HG03064 (cell line): Measurements from ENCODE around the gene NCKAP5L.
A peak's percentile ranks its signal among the peaks of the same experiment; 100 is the strongest.
"Not testable (repeated sequence)": the region's sequence is repeated elsewhere in the genome, so short reads cannot be mapped to it uniquely, and the experiment has no call there.

Experiments used
- ATAC-seq: cut with Tn5 transposase; IDR thresholded peaks from one replicate; pipeline ENCODE4 v1.9.1; 2021; ENCODE audit warnings: low read depth; ENCODE audit not compliant: unreplicated experiment

Gene NCKAP5L

GRCh38 chr12:49866859-49867569 lies 38.8 kb upstream of the NCKAP5L start:
- no peak for ATAC-seq

DNA sequence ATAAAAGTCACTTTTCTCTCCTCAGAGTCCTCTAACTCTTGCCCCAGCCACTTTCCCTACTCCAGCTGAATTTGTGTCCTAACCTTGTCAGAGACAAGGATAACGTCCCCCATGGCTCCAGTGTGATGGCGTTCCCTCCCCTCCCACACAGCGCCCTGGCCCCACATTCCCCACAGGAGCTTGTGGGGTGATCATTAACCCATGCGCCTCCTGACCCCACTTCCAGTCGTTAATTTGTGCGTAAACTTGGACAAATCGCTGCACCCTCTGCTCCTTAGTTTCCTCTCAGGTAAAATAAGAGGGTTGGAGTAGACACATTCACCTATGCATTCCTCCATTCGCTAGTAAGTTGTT lies 37.5 kb upstream of the NCKAP5L start:
- ATAC-seq, result no peak

DNA sequence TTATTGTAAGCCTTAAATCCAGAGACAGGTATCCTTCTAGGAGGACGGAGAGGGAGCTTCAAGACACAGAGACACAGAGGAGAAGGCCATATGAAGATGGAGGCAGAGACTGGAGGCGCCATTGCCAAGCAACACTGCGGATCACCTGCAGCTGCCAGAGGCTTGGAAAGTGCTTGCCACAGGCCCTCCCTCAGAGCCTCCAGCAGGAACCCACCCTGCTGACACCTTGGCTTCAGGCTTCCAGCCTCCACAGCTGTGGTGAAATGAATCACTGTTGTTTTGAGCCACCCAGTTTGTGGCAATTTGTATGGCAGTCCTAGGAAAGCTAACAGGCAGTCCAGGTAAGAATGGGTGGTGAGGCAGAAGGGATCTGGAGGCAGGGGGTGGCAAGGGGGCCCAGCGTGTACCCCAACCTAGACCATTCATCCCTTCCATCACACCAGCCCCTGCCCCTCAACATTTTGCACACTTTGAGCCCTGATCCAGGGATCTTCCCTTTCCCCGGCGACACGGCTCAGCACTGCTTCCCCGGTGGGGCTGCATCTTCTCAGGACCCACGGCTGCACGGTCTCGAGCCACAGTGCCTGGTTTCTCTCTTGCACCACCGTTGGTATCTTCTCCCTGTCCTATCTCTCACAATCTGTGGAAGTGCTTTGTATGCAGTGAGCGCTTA lies 37.0 kb upstream of the NCKAP5L start:
- no peak for ATAC-seq

- ATAC-seq, result no peak
Measured at GRCh38 chr12:49864798-49865090, 36.5 kb upstream of the NCKAP5L start.

DNA sequence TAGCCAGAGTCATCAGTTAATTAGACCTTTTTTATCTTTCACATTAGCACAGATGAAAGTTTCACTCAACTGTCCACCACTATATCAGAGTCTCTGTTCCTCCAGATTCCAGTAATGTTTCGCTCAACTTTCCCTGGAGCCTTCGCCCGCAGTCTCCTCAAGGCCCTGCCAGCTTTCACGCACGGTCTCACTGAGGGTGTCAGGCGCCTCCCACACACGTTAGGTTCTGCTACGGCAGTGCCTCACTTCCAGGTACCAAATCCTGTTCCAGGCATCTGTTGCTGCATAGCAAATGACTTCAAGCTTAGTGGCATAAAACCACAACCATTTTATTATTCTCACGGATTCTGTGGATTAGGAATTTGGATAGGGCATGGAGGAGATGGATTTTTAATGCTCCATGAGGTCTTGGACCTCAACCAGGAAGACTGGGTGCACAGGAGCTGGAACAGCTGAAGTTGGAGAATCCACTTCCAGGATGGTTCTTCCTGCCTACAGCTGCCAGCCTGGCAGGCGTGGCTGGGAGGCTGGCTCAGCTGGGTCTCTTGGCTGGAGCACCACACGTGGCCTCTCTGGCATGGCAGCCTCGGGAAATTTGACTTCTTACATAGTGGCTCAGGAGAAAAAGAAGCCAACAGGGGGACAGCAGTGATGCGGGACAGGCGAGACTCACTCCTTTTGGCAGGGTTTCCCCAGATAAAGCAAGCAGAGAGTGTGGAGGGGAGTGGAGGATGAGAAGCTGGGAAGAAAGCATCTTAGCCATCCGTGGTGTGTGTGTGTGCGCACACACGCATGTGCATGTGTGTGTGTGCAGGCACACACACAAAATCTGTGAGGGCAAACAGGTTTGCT lies 36.0 kb upstream of the NCKAP5L start:
- no peak for ATAC-seq

DNA sequence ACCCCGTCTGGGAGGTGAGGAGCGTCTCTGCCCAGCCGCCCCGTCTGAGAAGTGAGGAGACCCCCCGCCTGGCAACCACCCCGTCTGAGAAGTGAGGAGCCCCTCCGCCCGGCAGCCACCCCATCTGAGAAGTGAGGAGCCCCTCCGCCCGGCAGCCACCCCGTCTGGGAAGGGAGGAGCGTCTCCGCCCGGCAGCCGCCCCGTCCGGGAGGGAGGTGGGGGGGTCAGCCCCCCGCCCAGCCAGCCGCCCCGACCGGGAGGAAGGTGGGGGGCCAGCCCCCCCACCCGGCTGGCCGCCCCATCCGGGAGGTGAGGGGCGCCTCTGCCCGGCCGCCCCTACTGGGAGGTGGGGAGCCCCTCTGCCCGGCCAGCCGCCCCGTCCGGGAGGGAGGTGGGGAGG lies 32.7 kb upstream of the NCKAP5L start:
- not testable (repeated sequence) for ATAC-seq

DNA sequence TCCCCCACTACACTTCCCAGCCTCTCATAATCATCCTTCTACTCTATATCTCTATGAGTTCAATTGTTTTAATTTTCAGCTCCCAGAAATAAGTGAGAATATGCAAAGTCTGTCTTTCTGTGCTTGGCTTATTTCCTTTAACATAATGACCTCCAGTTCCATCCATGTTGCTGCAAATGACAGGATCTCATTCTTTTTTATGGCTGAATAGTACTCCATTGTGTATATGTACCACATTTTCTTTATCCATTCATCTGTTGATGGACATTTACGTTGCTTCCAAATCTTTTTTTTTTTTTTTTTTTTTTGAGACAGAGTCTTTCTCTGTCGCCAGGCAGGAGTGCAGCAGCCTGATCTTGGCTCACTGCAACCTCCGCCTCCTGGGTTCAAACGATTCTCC lies 27.7 kb upstream of the NCKAP5L start:
- not testable (repeated sequence) for ATAC-seq

GRCh38 chr12:49854976-49855375 lies 26.8 kb upstream of the NCKAP5L start:
- no peak for ATAC-seq

GRCh38 chr12:49853671-49854070 lies 25.5 kb upstream of the NCKAP5L start:
- no peak for ATAC-seq

DNA sequence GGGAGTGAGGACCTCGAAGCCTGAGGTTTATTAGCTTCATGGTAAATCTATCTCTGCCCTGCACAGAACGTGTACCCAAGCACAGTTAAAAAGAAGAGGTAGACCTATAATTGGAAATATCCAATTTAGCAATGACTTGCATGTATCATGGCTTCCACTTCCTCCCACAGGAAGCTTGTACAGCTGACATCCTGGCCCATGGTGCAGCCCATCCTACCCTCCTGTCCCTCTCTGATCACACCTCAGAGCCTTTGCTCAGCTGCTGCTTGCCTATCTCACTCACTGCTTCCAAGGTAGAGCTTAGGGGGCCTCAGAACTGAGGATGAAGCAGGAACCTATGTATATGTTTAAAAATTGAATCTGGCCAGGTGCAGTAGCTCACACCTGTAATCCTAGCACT lies 18.9 kb upstream of the NCKAP5L start:
- no peak for ATAC-seq

- ATAC-seq, result no peak
Measured at GRCh38 chr12:49846032-49846431, 17.8 kb upstream of the NCKAP5L start.

GRCh38 chr12:49843876-49844437 lies 15.7 kb upstream of the NCKAP5L start:
- ATAC-seq, result no peak

- no peak for ATAC-seq
Measured at GRCh38 chr12:49843411-49843810, 15.2 kb upstream of the NCKAP5L start.

DNA sequence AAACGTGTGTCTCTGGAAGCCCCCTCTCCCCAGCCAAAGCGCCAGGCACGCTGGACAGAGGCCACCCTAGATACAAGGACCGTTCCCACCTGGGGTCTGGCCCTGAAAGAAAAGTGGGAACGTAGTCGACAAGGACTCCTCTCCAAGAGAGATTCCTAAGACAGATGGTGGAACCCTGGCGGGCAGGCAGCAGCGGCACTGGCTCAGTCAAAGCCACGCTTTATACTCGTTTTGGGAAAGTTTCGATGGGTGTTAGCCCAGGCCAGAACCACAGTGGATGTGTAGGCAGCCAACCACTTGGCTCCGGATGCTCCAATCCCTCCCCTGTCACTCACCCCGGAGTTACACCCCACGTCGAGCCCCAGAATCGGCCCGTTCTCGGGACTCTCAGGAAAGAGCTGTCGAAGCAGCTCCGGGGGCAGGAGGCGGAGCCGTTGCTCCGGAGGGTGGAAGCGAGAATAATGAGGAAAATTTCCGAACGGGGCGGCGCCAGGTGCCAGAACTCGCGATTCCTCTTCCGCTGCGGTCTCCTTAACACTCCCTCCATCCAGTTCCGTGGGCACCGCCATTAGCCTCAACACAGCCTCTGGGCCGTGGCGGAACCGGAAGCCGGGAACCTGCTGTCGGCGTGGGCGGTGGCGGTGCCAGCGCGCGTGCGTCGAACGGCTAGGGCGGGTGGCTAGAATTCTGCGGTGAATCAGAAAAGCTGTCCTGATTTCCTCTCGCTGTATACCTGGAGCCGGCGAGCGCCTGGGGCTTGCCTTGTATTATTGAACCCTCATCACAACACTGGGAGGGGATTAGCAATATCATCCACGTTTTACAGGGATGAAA lies 14.5 kb upstream of the NCKAP5L start, which contains the start of gene BCDIN3D:
Gene BCDIN3D, minus strand, starts transcription at position 588 of the 834 bp plus-strand sequence. Its CDS starts 19 bp downstream, at position 569.
- ATAC-seq, result peak; percentile 77

DNA sequence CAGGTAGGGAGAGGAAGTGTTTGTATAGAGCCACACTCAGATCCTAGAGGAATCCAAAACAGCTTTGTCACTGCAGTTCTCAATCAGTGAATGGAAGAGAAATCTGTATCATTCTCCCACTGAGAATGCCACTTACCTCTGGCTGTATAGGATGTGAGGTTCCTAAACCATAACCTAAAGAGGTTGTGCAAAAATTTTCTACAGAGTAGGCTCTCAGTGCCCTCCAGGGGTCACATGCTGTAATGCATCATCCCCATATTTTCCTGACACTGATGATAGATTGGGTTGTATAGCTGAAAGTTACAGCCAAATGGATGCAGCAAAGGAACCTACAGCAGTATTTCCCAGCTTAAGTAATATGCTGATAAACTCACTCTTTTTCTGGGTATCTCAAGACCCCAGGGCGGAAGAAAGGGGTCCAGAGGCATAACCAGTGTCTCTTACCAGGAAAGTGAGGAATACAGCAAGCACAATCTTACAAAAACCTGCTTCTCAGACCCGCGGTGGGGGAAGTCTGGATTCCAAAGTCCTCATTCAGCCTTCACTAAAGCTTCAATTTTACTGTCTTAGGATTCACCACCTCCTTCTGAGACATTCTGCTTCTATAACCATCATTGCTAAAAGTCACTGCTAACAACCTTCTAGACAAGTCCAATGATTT lies 10.9 kb upstream of the NCKAP5L start:
- no peak for ATAC-seq

- no peak for ATAC-seq
Measured at GRCh38 chr12:49832836-49833421, 4.7 kb upstream of the NCKAP5L start.

DNA sequence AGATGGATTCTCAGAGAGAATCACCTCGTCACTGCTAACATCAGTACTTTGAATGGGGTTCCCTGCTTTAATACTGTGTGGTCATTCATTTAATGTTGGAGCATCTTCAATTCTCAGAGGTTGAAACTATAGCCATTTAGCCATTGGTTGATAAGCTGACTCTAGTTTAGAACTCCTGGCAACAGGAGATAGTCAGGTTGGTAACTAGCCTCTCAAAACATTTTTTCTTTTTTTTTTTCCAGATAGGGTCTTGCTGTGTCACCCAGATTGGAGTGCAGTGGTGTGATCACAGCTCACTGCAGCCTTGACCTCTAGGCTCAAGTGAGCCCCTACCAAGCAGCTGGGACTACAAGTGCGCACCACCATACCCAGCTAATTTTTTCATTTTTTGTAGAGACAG lies 3.5 kb upstream of the NCKAP5L start:
- ATAC-seq, result no peak

- ATAC-seq, result no peak
Measured at GRCh38 chr12:49827401-49828099, 663 bp downstream of the NCKAP5L start.

- no peak for ATAC-seq
Measured at GRCh38 chr12:49827051-49827400, 1.2 kb downstream of the NCKAP5L start.
